K562 (cell line): ENCODE results near the gene AKAIN1. TPM values are rescaled to one million over a fixed set of nuclear protein-coding genes. Genes with fewer than 3 reads are reported as not detected.

Experiments
- C11orf30 ChIP-seq: fragments of 450-650 bp; IDR thresholded peaks from 2 replicates; pipeline ENCODE4 v1.6.1; 2016; ENCODE audit warnings: low read depth, mild to moderate bottlenecking
- CHD2 ChIP-seq: IDR thresholded peaks from 2 replicates; pipeline ENCODE4 v1.6.1; 2011; ENCODE audit warnings: low read depth, low read length
- DIDO1 ChIP-seq: fragments of 450-650 bp; IDR thresholded peaks from 2 replicates; pipeline ENCODE4 v1.6.1; 2016; ENCODE audit warnings: low read depth, missing biosample characterization, missing genetic modification characterization
- ERF ChIP-seq: fragments of 450-650 bp; formaldehyde crosslinking; IDR thresholded peaks from 2 replicates; pipeline ENCODE4 v1.4.0; 2020; ENCODE audit warnings: mild to moderate bottlenecking, mixed read lengths
- EZH2 ChIP-seq: IDR thresholded peaks from 2 replicates; pipeline ENCODE4 v1.6.1; 2012; ENCODE audit warnings: low read depth, mild to moderate bottlenecking, inconsistent platforms, low read length, borderline replicate concordance
- FOXK1 ChIP-seq: sonication (generic); formaldehyde crosslinking; IDR thresholded peaks from 2 replicates; pipeline ENCODE4 v1.8.0; 2022; ENCODE audit warnings: missing genetic modification reagents, mild to moderate bottlenecking, borderline replicate concordance
- GABPB1 ChIP-seq: sonication (generic); formaldehyde crosslinking; IDR thresholded peaks from 2 replicates; pipeline ENCODE4 v1.8.0; 2022; ENCODE audit warnings: mild to moderate bottlenecking, missing genetic modification reagents
- GMEB1 ChIP-seq: fragments of 250-450 bp; sonication (Bioruptor Pico); IDR thresholded peaks from 2 replicates; pipeline ENCODE4 v1.4.0; 2020; ENCODE audit warnings: mild to moderate bottlenecking
- HDAC6 ChIP-seq: IDR thresholded peaks from 2 replicates; pipeline ENCODE4 v1.6.1; 2012; ENCODE audit warnings: low read depth, mild to moderate bottlenecking, control low read depth, inconsistent platforms, low read length, moderate library complexity
- MECOM ChIP-seq: fragments of 250-450 bp; sonication (Bioruptor Pico); IDR thresholded peaks from 2 replicates; pipeline ENCODE4 v1.8.0; 2022; ENCODE audit warnings: inconsistent platforms
- MGA ChIP-seq: fragments of 450-650 bp; IDR thresholded peaks from 2 replicates; pipeline ENCODE4 v1.6.1; 2016; ENCODE audit warnings: mild to moderate bottlenecking, moderate library complexity
- NFATC3 ChIP-seq: fragments of 450-650 bp; IDR thresholded peaks from 2 replicates; pipeline ENCODE4 v1.6.1; 2017; ENCODE audit warnings: mild to moderate bottlenecking
- POLR2H ChIP-seq: IDR thresholded peaks from 2 replicates; pipeline ENCODE4 v1.6.1; 2016; ENCODE audit warnings: missing genetic modification characterization, low read depth, mild to moderate bottlenecking, control low read depth, missing compliant biosample characterization, moderate library complexity
- SIN3B ChIP-seq: fragments of 450-650 bp; IDR thresholded peaks from 2 replicates; pipeline ENCODE4 v1.6.1; 2017; ENCODE audit warnings: low read depth, mild to moderate bottlenecking, moderate library complexity
- SRF ChIP-seq, 2 experiments: fragments of 250-450, 450-650 bp in 1 of 2; sonication (Bioruptor Pico) in 1 of 2; sonication (generic) in 1 of 2; formaldehyde crosslinking; IDR thresholded peaks; 2 replicates each; pipeline versions ENCODE4 v1.5.0 to v1.5.1; 2020 to 2022; ENCODE audit warnings: mild to moderate bottlenecking in 1 of 2, missing genetic modification reagents in 1 of 2
- polyA plus RNA-seq, 8 experiments: library from polyadenylated mRNA; depleted of rRNA in 4 of 8; stranded (reverse) in 5 of 8; unstranded in 3 of 8; fragments of >200 nt; fragmentation: Nextera tagmentation in 2 of 8; fragmentation: Illumina TruSeq in 1 of 8; extraction: Ambion mirVana in 2 of 8; extraction: Trizol in 1 of 8; gene quantifications; 2 replicates each; pipeline versions ENCODE4 v1.2.1 to v1.2.3, GENCODE V29; 2011 to 2014; ENCODE audit warnings: inconsistent platforms in 1 of 8, missing spikeins in 1 of 8
- total RNA-seq, 7 experiments: library from RNA; depleted of rRNA in 6 of 7; stranded (reverse); fragments of >200 nt in 6 of 7; fragmentation: Illumina TruSeq in 2 of 7; extraction: Trizol in 2 of 7; gene quantifications; 2 replicates each; pipeline versions ENCODE4 v1.2.1 to v1.2.3, GENCODE V29; 2011 to 2021; ENCODE audit warnings: low replicate concordance in 1 of 7

Gene AKAIN1
- total and polyA plus RNA-seq, 9 of the 15 experiments (the other 6 are each of a cell fraction or from before 2014, with no cell fraction given), result not detected

GRCh38 chr18:5237723-5238370 is 40.8 kb upstream of the AKAIN1 start (continued):
- TF ChIP-seq MGA, result peak; percentile 89
- peak; percentile 65 for TF ChIP-seq CHD2
- TF ChIP-seq SIN3B, result peak; percentile 94
- peak; percentile 55 for TF ChIP-seq POLR2H (tag)
- TF ChIP-seq GMEB1 (CRISPR knock-in tag), result peak; percentile 80
- 0 out of 4 replicates have a peak, but pooled peaks of 1 of the 2 experiments have one; percentile 15 for TF ChIP-seq SRF (CRISPR knock-in tag; IDR thresholded peaks at IDR 0.05)
- TF ChIP-seq GABPB1, result peak; percentile 99
- TF ChIP-seq DIDO1 (tag), result peak; percentile 97
- TF ChIP-seq ERF (CRISPR knock-in tag), result 0 out of 2 replicates have a peak, but pooled peaks have one; percentile 76
- TF ChIP-seq HDAC6, result 0 out of 2 replicates have a peak, but pooled peaks have one; percentile 25
- TF ChIP-seq FOXK1 (CRISPR knock-in tag), result peak; percentile 20; the same call in 1 of the 2 replicates
- peak; percentile 98 for TF ChIP-seq C11orf30
- TF ChIP-seq EZH2, result no peak
- no peak for TF ChIP-seq MECOM
- TF ChIP-seq NFATC3, result no peak
